Measurements from ENCODE around the gene CDKN2B. TPM values are rescaled to one million over a fixed set of nuclear protein-coding genes. Genes with fewer than 3 reads are reported as not detected.

CDKN2B gene
- total RNA-seq, 1 donor from 2014 or later: 1.8 TPM

GRCh38 chr9:21988056-21988990, 20.8 kb downstream of the CDKN2B start:
- Mint-ChIP-seq H3K9me3 (ENCODE audit: unreplicated experiment) (no peaks in the 10 kb centered on the region), H3K4me3 (ENCODE audit: unreplicated experiment) (no peak overlapping the region), H3K4me1 (ENCODE audit: unreplicated experiment) (peaks cover 13% of the 10 kb centered on the region), H3K27me3 (ENCODE audit: unreplicated experiment) (peaks cover 16% of the 10 kb centered on the region), H3K36me3 (ENCODE audit: low read depth, unreplicated experiment) (no peaks in the 10 kb centered on the region), H3K27ac (ENCODE audit: unreplicated experiment) (no peak overlapping the region)
- TF ChIP-seq CTCF (IDR thresholded peaks at IDR 0.05; ENCODE audit: unreplicated experiment): no peak
- DNase-seq (ENCODE audit: low spot score): no peak

- no peaks in the 10 kb centered on the region for H3K36me3 Mint-ChIP-seq (ENCODE audit: low read depth, unreplicated experiment)
- TF ChIP-seq CTCF (IDR thresholded peaks at IDR 0.05; ENCODE audit: unreplicated experiment): no peak
- peaks cover 11% of the 10 kb centered on the region for H3K27me3 Mint-ChIP-seq (ENCODE audit: unreplicated experiment)
- no peaks in the 10 kb centered on the region for H3K9me3 Mint-ChIP-seq (ENCODE audit: unreplicated experiment)
- DNase-seq (ENCODE audit: low spot score): no peak
- H3K4me3 Mint-ChIP-seq (ENCODE audit: unreplicated experiment): no peak overlapping the region
- peaks cover 13% of the 10 kb centered on the region for H3K4me1 Mint-ChIP-seq (ENCODE audit: unreplicated experiment)
- H3K27ac Mint-ChIP-seq (ENCODE audit: unreplicated experiment): no peak overlapping the region
These were observed 23.0 kb downstream of the CDKN2B start for GRCh38 chr9:21985964-21986667.

- no peak for DNase-seq (ENCODE audit: low spot score)
- H3K27me3 Mint-ChIP-seq (ENCODE audit: unreplicated experiment): peaks cover 3% of the 10 kb centered on the region
- no peak for TF ChIP-seq CTCF (IDR thresholded peaks at IDR 0.05; ENCODE audit: unreplicated experiment)
- no peak overlapping the region for H3K4me3 Mint-ChIP-seq (ENCODE audit: unreplicated experiment)
- H3K9me3 Mint-ChIP-seq (ENCODE audit: unreplicated experiment): no peaks in the 10 kb centered on the region
- no peaks in the 10 kb centered on the region for H3K4me1 Mint-ChIP-seq (ENCODE audit: unreplicated experiment)
- H3K36me3 Mint-ChIP-seq (ENCODE audit: low read depth, unreplicated experiment): no peaks in the 10 kb centered on the region
- no peak overlapping the region for H3K27ac Mint-ChIP-seq (ENCODE audit: unreplicated experiment)
These were observed 25.0 kb downstream of the CDKN2B start for GRCh38 chr9:21984101-21984500.

- Mint-ChIP-seq H3K9me3 (ENCODE audit: unreplicated experiment) (no peaks in the 10 kb centered on the region), H3K27me3 (ENCODE audit: unreplicated experiment) (peaks cover 7% of the 10 kb centered on the region), H3K4me1 (ENCODE audit: unreplicated experiment) (no peaks in the 10 kb centered on the region), H3K4me3 (ENCODE audit: unreplicated experiment) (no peak overlapping the region), H3K36me3 (ENCODE audit: low read depth, unreplicated experiment) (no peaks in the 10 kb centered on the region), H3K27ac (ENCODE audit: unreplicated experiment) (no peak overlapping the region)
- DNase-seq (ENCODE audit: low spot score): no peak
- no peak for TF ChIP-seq CTCF (IDR thresholded peaks at IDR 0.05; ENCODE audit: unreplicated experiment)
These were observed 25.6 kb downstream of the CDKN2B start for GRCh38 chr9:21983561-21983935.

Data from endothelial cell (in vitro differentiated cells).